GM18519 (cell line): ENCODE data around the gene NKAIN2.

Experiments used
- ATAC-seq: cut with Tn5 transposase; IDR thresholded peaks from one replicate; pipeline ENCODE4 v1.9.1; 2021; ENCODE audit warnings: mild to moderate bottlenecking, moderate library complexity; ENCODE audit not compliant: unreplicated experiment, low FRiP score

NKAIN2 gene

GRCh38 chr6:124783344-124783743 is 979.7 kb downstream of the NKAIN2 start:
- no peak for ATAC-seq

GRCh38 chr6:124791156-124791555 is 987.5 kb downstream of the NKAIN2 start:
- no peak for ATAC-seq

GRCh38 chr6:124792386-124792785 is 988.7 kb downstream of the NKAIN2 start:
- no peak for ATAC-seq

- ATAC-seq, result no peak
These were observed 989.7 kb downstream of the NKAIN2 start for GRCh38 chr6:124793398-124793797.

GRCh38 chr6:124795643-124796463 is 992.2 kb downstream of the NKAIN2 start:
- no peak for ATAC-seq

- ATAC-seq, result no peak
These were observed 992.9 kb downstream of the NKAIN2 start for GRCh38 chr6:124796464-124796970.

GRCh38 chr6:124797224-124797623 is 993.6 kb downstream of the NKAIN2 start:
- no peak for ATAC-seq

GRCh38 chr6:124798942-124799496 is 995.4 kb downstream of the NKAIN2 start:
- no peak for ATAC-seq

GRCh38 chr6:124799638-124800037 is 996.0 kb downstream of the NKAIN2 start:
- no peak for ATAC-seq

GRCh38 chr6:124800222-124800621 is 996.6 kb downstream of the NKAIN2 start:
- ATAC-seq, result no peak

GRCh38 chr6:124812067-124812466 is 1008.4 kb downstream of the NKAIN2 start:
- ATAC-seq, result no peak

- no peak for ATAC-seq
These were observed 1015.7 kb downstream of the NKAIN2 start for GRCh38 chr6:124819346-124819745.

GRCh38 chr6:124822204-124822613 is 1018.5 kb downstream of the NKAIN2 start:
- no peak for ATAC-seq

GRCh38 chr6:124822721-124823120 is 1019.1 kb downstream of the NKAIN2 start:
- no peak for ATAC-seq

GRCh38 chr6:124823240-124824111 is 1019.8 kb downstream of the NKAIN2 start:
- no peak for ATAC-seq

GRCh38 chr6:124825564-124825963 is 1021.9 kb downstream of the NKAIN2 start:
- ATAC-seq, result no peak

- ATAC-seq, result no peak
These were observed 1026.2 kb downstream of the NKAIN2 start for GRCh38 chr6:124829822-124830221.

GRCh38 chr6:124830506-124830905 is 1026.8 kb downstream of the NKAIN2 start:
- ATAC-seq, result no peak

- no peak for ATAC-seq
These were observed 1050.8 kb downstream of the NKAIN2 start for GRCh38 chr6:124854338-124854922.

GRCh38 chr6:124857746-124858145 is 1054.1 kb downstream of the NKAIN2 start:
- no peak for ATAC-seq

- ATAC-seq, result no peak
These were observed 1054.9 kb downstream of the NKAIN2 start for GRCh38 chr6:124858564-124858963.
